Upper lobe of left lung (tissue), 4 donors: Measurements from ENCODE around the gene CTCF.
A peak's percentile ranks its signal among the peaks of the same experiment; 100 is the strongest.

Source experiments
- CTCF ChIP-seq, 6 experiments: fragments of 450-650 bp in 4 of 6; fragments of 200-600 bp in 2 of 6; sonication (generic) in 2 of 6; IDR thresholded peaks; one replicate each; pipeline ENCODE4 v1.5.1; 2016 to 2019; ENCODE audit warnings: antibody characterized with exemption in 6 of 6
- EP300 ChIP-seq, 4 donors: sonication (generic); formaldehyde crosslinking; IDR thresholded peaks; one replicate each; pipeline ENCODE4 v1.5.1; 2017; ENCODE audit warnings: antibody characterized with exemption in 4 of 4, control low read depth in 2 of 4
- POLR2A ChIP-seq, 4 donors: fragments of 450-650 bp; IDR thresholded peaks; one replicate each; pipeline ENCODE4 v1.5.1; 2016 to 2017; ENCODE audit warnings: antibody characterized with exemption in 4 of 4, mild to moderate bottlenecking in 2 of 4

GRCh38 chr16:67673712-67674580 is 111.6 kb downstream of the CTCF start:
- TF ChIP-seq CTCF (IDR thresholded peaks at IDR 0.05) (no peak), EP300 (IDR thresholded peaks at IDR 0.05) (peak in 3 of 4 donors; percentile 67 to 79 (median 68)), POLR2A (IDR thresholded peaks at IDR 0.05) (no peak)
